ENCODE data around the gene ZNF358.

Gene ZNF358

DNA sequence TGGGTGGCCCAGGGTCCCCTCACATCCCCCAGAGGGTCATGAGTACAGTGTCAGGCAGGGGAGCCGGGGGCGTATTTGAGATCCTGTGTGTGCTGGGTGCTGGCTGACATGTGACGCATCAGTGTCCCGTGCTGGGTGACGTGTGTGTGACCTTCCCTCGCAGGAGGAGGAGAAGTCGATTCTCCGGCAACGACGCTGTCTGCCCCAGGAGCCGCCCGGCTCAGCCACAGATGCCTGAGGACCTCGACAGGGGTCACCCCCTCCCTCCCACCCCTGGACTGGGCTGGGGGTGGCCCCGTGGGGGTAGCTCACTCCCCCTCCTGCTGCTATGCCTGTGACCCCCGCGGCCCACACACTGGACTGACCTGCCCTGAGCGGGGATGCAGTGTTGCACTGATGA lies 45.4 kb downstream of the ZNF358 start:
- no peak for DNase-seq (ENCODE audit: insufficient read length, low spot score)
- FAIRE-seq: no peak
- TF ChIP-seq, protein P1, sequence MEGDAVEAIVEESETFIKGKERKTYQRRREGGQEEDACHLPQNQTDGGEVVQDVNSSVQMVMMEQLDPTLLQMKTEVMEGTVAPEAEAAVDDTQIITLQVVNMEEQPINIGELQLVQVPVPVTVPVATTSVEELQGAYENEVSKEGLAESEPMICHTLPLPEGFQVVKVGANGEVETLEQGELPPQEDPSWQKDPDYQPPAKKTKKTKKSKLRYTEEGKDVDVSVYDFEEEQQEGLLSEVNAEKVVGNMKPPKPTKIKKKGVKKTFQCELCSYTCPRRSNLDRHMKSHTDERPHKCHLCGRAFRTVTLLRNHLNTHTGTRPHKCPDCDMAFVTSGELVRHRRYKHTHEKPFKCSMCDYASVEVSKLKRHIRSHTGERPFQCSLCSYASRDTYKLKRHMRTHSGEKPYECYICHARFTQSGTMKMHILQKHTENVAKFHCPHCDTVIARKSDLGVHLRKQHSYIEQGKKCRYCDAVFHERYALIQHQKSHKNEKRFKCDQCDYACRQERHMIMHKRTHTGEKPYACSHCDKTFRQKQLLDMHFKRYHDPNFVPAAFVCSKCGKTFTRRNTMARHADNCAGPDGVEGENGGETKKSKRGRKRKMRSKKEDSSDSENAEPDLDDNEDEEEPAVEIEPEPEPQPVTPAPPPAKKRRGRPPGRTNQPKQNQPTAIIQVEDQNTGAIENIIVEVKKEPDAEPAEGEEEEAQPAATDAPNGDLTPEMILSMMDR (IDR thresholded peaks at IDR 0.05; ENCODE audit: insufficient read depth, missing control alignments): no peak

DNA sequence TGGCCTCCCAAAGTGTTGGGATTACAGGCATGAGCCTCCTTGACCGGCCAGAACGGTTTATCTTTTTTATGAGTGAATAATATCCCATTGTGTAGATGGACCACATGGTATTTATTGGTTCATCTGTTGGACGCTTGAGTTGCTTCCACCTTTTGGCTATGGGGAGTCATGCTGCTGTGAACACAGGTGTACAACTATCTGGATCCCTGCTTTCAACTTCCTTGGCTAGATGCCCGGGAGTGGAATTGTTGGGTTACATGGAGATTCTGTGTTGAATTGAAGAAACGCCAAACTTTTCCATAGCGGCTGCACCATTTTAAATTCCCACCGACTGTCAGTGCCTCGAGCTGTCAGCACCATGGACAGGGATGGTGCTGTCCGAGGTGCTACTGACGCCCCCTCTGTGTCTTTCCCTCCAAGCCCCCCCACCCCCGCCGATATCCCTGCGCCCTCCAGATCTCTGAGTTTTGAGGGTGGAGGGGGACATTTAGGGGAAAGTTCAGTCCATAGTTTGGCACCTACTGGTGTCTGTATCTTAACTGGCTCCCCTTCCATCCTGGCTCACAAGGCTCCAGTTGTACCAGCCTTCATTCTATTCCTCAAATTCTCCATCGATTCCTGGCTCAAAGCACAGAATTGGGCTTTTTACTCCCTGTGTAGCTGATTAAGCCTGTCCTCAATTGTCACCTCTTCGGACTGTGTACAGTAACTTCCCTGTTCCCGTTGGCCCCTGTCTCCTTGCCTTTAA lies 46.9 kb downstream of the ZNF358 start:
- no peak for FAIRE-seq

DNA sequence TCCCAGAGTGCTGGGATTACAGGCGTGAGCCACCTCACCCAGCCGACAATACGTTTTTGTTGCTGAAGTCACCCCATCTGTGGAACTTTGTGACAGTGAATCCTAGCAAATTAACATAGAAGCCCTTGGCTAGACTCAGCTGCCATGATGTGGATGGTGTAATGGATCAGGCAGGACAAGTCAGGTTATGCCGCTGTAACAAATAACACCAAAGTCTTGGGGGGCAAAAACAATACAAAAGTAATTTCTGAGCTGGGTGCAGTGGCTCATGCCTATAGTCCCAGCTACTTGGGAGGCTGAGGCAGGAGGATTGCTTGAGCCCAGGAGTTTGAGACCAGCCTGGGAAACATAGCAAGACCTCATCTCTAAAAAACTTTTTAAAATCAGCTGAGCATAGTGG lies 49.0 kb downstream of the ZNF358 start:
- FAIRE-seq (no peak), DNase-seq (ENCODE audit: insufficient read length, low spot score) (no peak)
- TF ChIP-seq, protein P1 (IDR thresholded peaks at IDR 0.05; ENCODE audit: insufficient read depth, missing control alignments): no peak

More for the DNA sequence above, 46.9 kb downstream of the ZNF358 start:
- DNase-seq (ENCODE audit: insufficient read length, low spot score): no peak
- TF ChIP-seq, protein P1 (IDR thresholded peaks at IDR 0.05; ENCODE audit: insufficient read depth, missing control alignments): no peak

DNA sequence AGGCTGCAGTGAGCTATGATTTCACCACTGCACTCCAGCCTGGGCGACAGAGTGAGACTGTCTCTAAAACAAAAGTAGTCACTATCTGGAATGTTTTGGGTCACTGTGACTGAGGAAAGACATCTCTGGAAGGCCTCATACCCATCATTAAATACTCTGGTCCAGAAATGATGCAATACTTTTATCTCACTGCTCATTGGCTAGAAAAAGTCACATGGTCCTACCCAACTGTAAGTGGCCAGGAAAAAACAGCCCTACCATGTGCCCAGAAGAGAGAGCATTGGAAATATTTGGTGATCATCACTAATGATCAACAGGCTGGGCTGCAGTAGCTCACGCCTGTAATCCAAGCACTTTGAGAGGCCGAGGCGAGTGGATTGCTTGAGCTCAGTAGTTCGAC lies 49.4 kb downstream of the ZNF358 start:
- no peak for FAIRE-seq
- DNase-seq (ENCODE audit: insufficient read length, low spot score): no peak

More for the DNA sequence above, 49.4 kb downstream of the ZNF358 start:
- TF ChIP-seq, protein P1 (IDR thresholded peaks at IDR 0.05; ENCODE audit: insufficient read depth, missing control alignments): no peak

Measured in D721Med (cell line).